HG03469 (cell line): ENCODE data around the gene TCF4.
A peak's percentile ranks its signal among the peaks of the same experiment; 100 is the strongest.

Source experiments
- ATAC-seq: cut with Tn5 transposase; IDR thresholded peaks from one replicate; pipeline ENCODE4 v1.9.1; 2021; ENCODE audit warnings: mild to moderate bottlenecking, moderate library complexity, moderate number of reproducible peaks; ENCODE audit not compliant: unreplicated experiment

The TCF4 gene

GRCh38 chr18:55361492-55362250 lies 226.3 kb downstream of the TCF4 start:
- no peak for ATAC-seq

DNA sequence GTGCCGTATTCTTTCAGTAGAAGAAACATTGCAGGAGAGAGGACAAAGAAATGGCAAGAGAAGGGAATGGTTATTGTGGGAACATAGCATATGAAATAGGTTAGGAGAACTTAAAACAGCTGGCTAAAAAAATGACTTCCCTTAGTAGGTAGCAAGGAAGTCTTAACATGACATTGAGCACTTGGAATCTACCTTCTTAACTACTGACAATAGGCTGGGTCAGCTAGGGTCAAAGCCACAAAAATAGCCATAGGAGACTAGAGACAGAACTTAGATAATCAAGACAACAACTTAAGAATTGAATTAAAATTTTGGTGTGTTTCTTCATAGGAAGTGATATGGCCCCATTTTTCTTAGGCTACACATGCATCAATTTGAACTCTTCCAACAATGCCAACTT lies 227.9 kb downstream of the TCF4 start:
- no peak for ATAC-seq

- no peak for ATAC-seq
Measured at GRCh38 chr18:55356815-55357214, 231.2 kb downstream of the TCF4 start.

DNA sequence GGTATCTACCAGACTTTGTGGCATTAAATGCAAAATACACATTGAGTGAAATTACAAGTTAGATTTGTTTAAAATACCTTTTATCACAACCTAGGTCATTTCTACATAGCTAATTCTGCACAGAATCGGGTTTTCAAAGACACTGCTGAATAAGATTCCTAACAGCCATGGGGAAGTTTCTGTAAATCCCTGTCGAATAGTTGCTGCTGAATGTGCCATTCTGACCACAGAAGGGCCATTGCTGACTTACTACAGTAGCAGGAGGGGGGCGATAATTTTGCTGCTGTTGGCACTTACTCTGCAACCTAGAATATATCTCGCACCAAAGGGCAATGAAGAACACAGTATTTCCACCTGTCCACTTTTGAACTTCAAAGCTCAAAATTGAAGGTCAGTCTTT lies 232.8 kb downstream of the TCF4 start:
- ATAC-seq: no peak

DNA sequence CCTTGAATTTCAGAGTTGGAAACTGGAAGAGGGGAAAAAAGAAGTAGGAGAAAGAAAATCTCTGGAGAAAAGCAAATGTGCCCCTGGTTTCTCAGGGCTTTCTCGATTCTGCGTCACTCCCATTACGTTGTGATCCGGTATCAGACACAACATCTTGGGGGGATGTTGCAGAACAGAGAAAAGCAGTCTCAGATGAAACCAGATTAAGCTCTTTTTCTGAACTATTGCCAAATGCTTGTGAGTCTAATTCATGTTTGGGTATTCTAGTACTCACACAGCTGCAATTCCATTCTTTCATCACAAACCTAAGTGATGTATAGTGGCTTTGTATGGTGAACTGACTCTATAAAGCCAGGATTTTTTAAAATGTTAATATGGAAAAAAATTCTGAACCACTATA lies 233.2 kb downstream of the TCF4 start:
- ATAC-seq: no peak

- ATAC-seq: no peak
Measured at GRCh38 chr18:55353806-55354205, 234.2 kb downstream of the TCF4 start.

DNA sequence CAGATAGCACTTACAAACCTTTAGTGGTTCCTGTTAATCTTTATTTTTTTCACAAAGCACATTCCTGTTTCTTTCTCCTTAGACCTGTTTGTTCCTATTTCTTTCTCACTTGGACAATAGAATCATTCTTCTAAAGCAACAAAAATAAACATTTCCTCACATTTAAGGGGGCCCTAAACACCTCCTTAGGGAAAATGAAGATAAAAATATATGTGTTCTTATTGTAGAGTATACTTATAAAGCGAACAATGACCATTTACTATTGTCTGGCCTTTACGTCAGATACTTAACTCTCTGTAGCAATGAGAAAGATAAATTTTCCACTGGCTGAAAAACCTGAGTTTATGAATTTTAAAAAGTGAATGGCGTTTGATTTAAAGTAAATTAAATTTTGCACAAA lies 234.6 kb downstream of the TCF4 start:
- no peak for ATAC-seq

DNA sequence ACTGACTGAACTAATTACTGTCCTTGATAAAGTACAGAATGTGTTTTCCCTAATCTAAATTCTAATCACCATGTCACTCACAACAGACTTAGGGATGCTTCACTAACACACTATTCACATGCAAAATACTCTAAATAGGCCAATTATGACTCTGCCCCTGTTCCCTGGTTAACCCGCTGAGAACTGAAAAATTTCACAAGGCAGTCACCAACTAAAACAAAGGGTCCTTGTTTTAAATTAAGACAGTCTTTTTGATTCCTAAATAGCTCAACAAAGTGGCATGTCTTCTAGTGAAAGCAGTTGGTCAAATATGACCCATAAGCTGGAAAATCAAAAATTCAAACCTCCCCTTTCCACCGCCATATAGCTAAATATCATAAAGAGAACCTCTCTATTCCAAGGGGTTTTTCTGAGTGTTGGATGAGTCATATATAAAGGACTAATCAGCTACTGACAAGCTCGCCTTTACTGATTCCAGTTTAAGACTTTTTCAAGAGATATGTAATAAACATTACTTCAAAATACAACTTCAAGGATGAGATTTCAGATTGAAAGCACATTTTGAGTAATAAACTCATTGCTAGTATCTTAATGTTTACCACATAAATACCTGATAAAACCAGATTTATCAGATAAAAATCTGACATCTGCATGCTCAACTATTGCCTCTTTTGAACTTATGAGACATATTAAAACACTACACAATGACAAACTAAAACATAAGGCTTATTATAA lies 235.8 kb downstream of the TCF4 start:
- no peak for ATAC-seq

- ATAC-seq: no peak
Measured at GRCh38 chr18:55351241-55351691, 236.7 kb downstream of the TCF4 start.

DNA sequence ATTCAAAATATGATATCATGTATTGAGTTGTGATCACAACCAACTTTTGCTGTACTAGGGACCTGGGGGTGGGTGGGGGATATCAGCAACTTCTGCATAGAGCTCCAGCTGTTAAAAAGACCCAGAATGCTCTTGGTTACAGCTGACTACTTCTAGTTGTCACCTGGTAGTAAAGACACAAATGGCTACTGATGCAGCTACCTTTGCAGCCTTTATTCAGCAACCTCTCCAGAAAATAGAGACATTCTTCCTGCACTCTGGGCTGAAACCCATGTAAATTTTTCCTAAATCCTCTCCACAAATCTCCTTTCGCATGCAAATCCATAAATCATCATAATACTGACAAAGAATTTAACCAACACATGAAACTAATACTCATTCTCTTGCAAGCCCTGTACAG lies 238.3 kb downstream of the TCF4 start:
- ATAC-seq: no peak

GRCh38 chr18:55346961-55347740 lies 240.8 kb downstream of the TCF4 start:
- ATAC-seq: no peak

DNA sequence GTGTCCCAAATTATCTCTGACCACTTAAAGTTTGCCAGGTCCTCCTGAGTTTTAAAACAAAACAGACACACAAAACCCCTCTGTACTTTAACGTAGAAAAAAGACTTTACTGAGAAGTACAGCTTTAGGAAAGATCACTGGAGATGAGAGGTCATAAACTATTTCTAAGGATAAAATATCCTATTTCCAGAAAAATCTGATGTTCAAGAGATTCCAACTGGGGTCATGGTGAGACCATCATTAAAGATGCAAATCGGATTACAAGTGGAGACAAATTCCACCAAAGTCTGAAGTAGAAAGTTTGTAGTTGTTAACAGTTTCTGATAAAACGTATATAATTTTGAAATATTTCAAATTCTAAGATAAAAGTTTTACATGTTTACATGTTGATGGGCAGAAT lies 241.6 kb downstream of the TCF4 start:
- ATAC-seq: no peak

DNA sequence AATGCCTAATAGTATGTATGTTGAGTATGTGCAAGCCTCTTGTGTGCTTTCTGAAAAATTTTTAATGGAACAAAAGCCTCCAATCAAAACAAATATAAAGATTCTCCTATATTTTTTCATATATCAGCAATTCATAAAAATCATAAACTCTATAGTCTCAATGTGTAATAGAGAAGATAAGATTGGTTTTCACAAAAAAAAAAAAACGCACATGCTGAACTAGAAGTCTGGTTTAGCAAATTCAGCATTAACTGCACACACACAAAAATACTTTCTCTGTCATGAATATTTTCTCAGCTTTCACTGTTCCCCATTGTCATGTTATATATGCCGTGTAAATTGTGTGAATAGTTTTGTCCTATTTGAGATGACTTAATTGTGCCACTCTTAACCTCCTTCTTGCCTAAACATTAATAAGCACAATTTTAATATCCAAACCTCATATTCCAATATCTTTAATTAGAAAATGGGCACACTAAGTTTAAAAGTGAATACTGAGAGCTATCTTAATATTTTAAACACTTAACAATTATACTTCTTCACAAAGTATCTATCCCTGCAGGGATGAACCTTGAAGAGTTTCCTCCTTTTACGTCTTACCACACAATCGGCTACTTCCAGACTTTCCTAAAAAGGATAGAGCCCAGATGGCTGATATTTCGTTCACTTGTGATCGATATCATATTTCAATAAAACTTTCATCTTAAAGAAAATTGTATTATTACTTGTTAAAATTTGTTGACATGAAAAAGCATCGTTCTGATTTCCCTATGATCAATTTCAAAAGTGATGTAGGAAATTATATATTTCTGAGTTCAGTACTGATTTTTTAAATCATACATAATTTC lies 242.7 kb downstream of the TCF4 start:
- no peak for ATAC-seq

GRCh38 chr18:55343396-55344073 lies 244.5 kb downstream of the TCF4 start:
- ATAC-seq: peak; percentile 68

DNA sequence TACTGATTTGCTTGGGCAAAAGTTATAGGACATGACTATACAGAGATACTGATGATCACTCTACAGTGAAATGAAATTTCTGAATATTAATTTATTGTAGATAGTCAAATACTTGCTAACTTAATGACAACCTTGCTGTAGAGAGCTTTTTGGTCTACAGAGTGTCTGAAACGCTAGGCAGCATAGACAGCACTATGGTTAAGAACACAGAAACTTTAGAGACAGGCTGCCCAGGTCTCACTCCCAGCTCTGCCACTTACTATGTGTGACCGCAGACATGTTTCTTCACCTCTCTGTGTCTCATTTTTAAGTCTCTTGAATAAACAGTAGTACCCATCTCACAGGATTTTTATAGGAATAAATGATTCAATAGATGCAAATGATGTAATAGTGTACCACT lies 247.0 kb downstream of the TCF4 start:
- no peak for ATAC-seq

DNA sequence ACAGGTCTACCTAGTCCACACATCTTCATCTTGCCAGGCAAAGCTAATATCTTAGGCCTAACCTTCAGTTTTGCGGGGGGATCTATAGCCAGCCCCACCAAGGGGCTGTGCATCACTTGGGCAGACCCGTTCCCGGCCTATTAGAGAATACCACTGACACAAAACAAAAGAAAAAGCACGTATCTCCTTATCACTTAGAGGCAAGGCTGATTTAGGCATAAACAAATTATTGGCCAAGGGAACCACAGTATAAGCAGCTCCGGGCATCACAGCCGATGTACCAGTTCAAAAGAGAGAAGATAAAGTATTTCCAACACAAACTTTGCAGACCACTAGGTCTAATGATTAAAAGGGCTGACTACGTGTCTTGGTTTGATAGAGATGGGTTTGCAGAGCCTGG lies 248.0 kb downstream of the TCF4 start:
- no peak for ATAC-seq

DNA sequence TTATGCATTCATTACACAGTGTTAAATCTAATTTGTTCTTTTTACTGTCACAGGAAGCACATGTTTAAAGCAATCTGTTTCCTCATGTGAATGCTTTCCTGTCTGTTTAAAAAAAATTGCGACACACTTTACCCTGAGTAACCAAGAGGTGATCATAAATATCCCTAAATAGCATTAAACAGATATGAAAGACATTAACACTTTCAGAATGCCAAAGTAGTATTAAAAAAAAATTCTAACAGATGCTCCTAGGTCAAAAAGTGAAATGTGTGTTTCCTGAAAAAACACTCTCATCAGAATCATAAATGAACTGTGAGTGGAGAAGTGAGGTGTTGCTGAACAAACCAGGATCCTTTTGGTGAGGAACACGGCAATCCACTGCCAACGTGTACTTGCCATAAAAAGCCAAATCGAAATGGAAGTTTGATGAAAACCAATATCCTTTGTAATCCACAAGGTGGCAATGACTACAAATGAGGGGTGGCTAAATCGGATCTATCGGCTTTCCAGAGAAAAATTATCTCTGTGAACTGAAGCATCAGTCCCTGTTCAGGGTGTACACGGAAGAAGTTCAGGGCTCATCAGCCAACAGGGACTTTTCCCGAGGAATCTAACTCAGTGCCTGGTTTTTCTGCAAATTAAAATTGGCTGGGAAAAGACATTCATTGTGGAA lies 248.9 kb downstream of the TCF4 start:
- ATAC-seq: no peak

DNA sequence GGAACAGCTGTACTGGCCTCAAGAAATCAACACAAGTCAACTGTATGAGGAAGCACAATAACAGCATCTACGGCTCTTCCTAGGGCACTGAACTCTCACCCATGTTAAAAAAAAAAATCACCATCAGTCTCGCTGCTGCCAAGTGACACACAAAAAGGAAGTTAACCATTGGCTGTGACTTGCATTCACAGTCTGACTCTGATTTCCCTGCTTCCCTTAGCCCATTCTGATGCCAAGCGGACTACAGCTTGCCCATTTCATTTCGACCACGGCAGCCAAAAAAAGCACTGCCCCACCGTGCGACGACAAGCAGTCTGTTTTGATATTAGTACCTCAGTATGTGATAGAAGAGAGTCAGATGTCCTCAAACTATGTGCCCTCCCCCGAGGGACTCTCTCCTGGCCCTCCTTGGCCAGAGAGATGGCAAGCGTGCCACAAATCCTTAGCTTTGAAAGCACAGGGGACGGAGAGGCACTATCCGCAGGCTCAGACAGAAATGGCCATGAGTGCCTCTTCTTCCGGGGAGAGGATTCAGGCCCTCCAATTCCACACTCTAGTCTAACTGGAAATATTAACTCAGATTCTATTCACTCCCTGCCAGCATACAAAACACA lies 250.0 kb downstream of the TCF4 start:
- ATAC-seq: peak; percentile 42

GRCh38 chr18:55337138-55337537 lies 250.9 kb downstream of the TCF4 start:
- no peak for ATAC-seq
